ENCODE results near the gene DISP3.

Gene DISP3

DNA sequence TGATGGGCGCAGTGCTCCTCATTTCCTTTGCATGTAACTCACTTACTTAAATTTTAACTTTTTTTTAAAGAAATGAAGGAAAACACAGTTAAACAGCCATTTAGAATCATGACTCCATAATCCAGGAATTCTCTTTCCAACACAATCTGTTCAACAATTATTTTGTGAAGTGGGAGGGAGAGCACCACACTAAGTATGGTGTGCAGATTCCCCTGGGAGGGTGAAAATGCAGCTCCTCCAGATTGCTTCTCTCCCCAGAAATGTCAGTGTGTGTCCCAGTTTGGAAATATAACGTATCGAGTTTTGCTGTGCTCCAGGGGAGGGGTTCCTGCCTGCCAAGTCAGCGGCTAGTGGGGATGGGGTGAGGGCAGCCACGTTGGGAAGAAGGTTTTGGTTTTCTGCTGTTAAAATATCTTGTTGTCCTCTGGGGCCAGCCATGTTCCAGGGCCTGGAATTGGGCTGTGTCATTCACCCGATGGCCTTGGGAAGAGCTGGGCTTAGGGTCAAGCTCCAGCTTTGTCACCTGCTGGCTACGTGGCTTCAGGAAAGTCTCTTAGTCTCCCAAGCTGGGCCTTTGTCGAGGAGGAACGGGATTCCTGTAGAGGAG, 17.3 kb upstream of the DISP3 start:
- DNase-seq (ENCODE audit: low spot score) = no peak
- FAIRE-seq = no peak

DNA sequence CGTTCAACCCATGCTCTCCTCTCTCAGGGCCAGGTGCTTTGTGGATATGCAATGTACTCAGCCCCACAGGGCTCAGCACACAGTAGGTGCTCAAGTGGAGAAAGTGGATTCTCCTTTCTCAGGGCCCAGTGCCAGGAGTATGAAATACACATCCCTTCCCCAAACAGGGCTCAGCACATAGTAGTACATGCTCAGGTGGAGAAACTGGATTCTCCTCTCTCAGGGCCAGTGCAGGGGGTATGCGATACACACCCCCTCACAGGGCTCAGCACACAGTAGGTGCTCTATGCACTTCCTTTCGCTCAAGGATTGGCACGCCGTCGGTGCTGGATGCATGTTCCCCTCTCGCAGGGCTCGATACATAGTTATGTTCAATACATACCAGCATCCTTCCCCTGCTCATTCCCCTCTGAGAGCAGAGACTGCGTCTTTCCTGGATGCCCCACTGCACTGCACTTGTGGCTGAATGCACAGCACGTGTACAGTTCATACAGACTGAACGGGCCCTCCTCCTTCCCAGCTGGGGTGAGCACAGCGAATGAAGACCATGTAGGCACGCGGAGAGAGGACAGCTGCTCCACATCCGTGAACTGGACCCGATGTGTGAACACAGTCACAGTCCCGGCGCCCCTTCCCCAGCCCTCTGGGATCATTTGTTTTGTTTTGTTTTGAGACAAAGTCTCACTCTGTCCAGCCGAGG, 16.6 kb upstream of the DISP3 start:
- DNase-seq (ENCODE audit: low spot score) = no peak
- FAIRE-seq = no peak

DNA sequence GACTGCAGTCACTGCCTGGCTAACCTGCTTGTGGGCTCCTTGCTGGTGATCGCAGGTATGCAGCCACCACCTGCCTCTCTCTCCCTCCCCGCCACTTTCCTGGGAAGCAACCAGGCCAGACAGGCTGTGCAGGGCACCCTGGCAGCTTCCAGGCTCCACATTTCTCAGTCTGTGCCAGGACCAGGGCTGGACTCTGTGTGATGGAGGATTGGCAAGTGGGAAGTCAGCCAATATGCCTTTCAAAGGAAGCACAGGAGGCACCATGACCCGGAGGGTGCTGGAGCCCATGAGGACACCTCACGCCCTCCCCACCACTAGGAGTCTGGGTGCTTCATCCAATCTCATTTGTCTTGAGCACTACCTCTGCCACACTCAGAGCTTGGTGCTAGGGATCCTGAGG, 15.8 kb upstream of the DISP3 start:
- no peak for FAIRE-seq
- DNase-seq (ENCODE audit: low spot score) = no peak

DNA sequence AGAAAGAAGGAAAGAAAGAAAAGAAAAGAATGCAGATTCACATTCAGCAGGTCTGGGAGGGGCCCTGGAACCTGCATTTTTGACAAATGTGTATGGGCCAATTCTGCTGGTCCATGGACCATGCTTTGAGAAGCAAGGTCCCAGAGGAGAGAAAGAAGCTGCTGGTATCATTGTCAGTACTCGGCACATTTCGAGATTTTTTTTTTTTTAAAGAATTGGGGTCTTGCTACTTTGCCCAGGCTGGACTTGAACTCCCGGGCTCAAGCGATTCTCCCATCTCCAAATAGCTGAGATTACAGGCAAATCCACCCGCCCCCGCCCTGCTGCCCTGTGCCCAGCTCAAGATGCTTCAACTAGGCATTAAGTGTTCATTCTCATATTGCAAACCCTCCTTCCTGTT, 13.6 kb upstream of the DISP3 start:
- no peak for DNase-seq (ENCODE audit: low spot score)
- FAIRE-seq = no peak

DNA sequence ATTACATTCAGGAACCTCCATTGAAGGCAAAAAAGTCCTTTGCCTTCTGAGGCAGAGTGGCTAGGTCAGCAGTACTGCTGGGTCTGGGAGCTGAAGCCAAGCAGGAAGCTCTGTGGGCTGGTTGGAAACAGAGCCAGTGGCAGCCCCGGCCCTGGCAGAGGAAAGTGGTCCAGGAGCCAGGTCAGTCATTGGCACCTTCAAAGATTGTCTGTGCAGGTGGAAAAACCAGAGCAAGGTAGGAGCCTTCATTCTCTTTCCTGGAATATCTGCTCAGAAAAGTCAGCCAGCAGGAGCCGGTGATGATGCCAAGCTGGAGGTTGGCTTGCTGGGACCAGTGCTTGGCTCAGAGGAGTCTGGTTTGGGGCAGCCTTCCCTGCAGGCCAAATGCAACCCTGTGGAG, 12.5 kb upstream of the DISP3 start:
- DNase-seq (ENCODE audit: low spot score) (no peak), FAIRE-seq (no peak)

DNA sequence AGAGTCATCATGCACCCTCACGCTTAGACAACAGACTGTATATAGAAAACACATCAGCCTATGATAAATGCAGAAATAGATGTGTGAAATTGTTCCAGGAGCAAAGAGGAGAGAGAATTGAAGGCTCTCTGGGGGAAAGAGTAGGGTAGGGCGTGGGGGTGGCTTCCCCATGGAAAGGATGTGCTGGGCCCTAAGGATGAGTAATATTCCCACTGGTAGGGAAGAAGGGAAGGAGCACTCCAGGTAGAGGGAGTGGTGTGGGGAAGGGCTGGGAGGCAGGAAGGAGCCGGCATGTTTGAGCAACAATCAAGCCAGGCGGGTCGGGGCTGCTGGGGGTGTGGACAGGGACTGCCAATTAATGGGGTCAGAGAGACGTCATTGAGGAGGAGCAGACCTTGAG, 10.1 kb upstream of the DISP3 start:
- no peak for FAIRE-seq
- DNase-seq (ENCODE audit: low spot score) = no peak

DNA sequence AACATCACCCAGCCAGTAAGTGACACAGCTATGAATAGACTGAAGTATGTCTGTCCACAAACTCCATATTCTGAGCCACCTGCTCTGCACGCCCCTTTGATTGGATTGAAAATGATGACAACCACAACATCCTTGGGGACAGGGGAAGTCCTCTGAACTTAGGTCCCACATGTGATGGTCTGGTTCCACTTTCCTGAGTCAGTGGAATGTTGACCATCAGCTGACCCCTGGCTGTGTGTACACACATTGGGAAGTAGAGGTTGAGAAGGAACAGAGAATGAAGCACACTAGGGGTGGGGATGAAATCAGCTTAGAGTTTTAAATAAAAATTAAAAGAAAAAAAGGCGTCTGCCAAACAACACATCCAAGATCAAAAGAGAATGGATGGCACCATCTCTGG, 8.0 kb upstream of the DISP3 start:
- FAIRE-seq (no peak), DNase-seq (ENCODE audit: low spot score) (no peak)

DNA sequence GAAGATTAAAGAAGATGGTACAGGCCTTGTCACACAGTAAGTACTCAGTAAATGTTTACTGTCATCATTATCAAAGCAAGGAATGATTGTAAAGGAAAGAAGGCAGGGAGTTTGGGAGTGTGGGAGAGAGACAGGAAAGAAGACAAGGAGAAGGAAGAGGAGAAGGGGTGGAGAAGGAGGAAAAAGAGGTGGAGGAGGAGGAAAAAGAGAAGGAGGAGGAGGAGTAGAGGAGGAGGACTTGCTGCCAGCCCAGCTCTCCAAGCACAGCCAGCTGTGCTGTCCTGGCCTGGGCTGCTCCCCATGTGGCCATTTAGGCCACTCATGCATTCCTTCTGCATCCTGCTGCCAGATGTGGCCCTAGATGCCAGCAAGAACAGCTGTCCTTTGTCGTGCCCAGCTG, 7.5 kb upstream of the DISP3 start:
- DNase-seq (ENCODE audit: low spot score) (no peak), FAIRE-seq (no peak)

DNA sequence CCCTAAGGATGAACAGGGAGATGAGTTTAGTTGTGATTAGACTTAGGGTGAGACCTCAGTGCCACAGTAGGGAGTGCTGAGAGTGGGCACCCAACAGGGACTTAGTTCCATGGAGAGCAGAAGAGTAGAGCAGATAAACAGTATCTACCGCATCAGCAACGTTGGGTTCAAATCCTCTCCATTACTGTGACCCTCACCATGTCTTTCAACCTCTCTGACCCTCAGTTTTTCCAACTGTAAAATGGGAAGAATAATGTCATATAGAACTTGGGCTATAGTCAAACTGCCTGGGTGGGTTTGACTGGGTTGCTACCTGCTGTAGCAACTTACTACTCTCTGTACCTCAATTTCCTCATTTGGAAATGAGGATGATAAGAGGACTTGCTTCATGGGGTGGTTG, 6.7 kb upstream of the DISP3 start:
- no peak for DNase-seq (ENCODE audit: low spot score)
- no peak for FAIRE-seq

DNA sequence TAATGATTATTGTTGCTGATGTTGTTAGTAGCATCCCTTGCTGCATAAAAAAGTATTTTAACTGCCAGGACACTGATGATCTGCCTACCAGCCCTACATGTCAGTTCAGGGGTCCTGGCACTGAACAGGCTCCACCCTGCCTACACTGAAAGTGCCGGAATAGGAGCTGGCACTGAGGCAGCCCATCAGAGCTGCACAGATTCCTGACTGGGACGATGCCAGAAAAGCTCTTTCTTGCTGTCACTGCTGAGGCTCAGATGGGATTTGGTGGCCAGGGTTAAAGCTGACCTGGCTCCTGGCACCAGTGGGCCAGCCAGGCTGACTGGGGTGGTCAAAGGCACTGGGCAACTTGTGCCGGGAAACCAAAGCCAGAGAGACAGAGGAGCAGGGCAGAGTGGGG, 6.2 kb upstream of the DISP3 start:
- DNase-seq (ENCODE audit: low spot score) = no peak
- no peak for FAIRE-seq

DNA sequence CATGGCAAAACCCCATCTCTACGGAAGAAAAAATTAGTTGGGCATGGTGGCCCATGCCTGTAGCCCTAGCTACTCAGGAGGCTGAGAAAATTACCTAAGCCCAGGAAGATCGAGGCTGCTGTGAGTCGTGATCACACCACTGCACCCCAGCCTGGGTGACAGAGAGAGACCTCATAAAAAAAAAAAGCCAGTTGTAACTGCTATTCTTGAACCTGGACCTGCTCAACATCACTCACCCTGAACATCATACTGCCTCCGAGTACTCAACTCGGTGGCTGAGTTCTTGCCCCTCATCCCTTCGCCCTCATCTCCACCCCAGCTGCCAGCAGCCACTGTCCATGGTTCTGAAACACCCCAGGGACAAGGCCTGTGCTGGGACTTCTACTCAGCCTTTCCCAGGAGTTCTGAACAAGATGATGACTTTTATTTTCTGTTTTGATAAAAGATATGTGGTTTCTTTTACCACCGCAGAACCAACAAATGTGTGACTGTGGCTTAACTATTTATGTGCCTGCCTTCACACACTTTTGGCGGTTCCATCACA, 5.4 kb upstream of the DISP3 start:
- DNase-seq (ENCODE audit: low spot score) (peak; percentile 51), FAIRE-seq (no peak)

DNA sequence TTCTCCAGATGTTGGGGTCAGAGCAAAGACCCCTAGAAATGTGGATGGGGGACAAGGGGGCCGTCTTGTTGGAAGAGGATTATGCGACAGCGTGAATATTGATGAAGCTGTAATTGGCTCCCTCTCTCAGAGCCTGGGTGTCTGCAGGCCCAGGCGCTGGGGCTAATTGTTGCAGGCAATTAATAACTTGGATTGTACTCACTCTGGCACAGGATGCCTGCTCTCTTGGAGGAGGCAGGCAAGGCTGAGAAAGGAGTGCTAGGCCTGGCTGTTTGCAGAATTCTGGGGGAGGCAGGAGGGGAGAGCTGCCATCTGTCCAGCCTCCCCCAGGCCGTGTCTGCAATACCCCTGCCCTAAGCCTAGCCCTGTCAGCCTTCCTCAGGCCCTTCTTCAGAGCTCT, 4.1 kb upstream of the DISP3 start:
- DNase-seq (ENCODE audit: low spot score) = no peak
- FAIRE-seq = no peak

DNA sequence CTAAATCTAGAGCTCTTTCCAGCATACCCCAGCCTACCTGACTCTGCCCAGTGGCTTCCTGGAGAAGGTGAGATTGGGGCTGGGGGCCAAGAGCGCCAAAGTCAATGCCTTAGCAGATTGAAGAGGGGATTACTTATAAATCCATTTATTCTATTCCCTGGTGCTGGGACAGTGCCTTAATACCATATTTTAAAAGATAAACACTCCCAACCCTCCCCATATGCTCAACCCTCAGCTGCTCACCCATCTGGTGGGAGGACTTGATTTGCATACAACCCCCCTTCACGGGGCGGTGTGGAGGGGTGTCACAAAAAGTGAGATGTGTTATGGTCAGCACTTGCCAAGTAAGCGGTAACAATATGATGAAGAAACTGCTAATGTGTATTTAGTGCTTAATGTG, 3.2 kb upstream of the DISP3 start:
- no peak for FAIRE-seq
- DNase-seq (ENCODE audit: low spot score) = no peak

DNA sequence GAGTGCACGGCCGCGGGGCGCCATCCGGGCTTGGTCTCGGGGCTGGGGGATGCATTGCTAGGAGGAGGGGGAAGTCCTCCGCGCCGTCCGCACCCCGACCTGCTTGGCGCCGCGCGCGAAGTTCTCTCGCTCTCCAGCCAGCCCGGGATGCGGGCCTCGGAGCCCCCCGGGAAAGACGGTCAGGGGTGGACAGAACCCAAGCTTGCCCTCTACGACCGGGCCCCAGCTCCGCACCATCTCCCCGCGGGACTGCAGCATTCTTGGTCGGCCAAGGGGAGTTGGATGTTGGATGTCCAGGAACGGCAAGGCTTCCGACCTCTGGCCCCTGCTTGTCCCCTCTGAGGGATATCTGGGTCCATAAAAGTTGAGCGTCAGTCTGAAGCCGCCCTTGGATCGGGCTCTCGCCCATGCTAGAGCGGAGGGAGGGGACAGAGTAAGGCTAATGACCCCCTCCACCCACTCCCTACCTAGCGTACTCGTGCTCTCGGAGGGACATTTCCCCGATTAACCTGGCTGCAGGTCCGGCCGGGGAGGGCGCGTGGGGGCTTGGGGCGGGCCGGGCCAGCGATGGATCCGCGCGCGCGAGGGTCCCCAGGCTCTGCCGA, 522 bp downstream of the DISP3 start:
- no peak for DNase-seq (ENCODE audit: low spot score)
- FAIRE-seq = no peak

DNA sequence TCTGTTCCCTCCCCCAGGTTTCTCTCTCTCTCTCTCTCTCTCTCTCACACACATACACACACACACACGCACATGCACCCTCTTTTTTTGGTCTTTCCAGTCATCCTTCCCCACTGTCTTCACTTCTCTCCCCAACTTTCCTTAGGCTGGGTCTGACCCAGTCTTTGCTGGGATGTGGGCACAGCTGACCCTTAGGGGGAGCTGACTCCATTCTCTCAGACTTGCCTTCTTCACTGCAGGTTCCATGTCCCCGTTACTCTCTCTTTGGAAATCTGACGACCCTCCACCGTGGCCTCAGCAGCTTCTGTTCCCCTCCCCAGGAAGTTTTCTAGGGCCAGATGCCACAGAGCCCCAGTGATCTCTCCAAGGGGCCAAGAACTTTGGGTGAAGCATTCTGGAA, 2.1 kb downstream of the DISP3 start:
- FAIRE-seq (no peak), DNase-seq (ENCODE audit: low spot score) (no peak)

DNA sequence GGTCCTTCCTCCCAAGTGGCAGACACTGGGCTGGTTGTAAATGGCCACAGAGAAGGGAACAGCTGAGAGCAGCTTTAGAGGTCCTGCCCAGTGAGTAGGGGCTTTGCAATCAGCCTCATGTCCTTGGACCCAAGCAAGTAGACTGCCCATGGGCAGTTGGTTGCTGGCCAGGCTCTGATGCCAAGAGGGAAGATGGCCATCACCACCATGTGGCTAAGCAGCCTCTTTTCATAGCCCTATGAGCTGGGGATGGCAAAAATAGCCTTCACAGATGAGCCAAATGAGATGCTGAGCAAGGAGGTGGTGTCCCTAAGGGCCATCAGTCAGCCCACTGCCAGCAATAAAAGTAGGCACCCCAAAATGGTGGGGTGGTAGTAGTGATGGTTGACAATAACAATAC, 3.2 kb downstream of the DISP3 start:
- FAIRE-seq (no peak), DNase-seq (ENCODE audit: low spot score) (no peak)

DNA sequence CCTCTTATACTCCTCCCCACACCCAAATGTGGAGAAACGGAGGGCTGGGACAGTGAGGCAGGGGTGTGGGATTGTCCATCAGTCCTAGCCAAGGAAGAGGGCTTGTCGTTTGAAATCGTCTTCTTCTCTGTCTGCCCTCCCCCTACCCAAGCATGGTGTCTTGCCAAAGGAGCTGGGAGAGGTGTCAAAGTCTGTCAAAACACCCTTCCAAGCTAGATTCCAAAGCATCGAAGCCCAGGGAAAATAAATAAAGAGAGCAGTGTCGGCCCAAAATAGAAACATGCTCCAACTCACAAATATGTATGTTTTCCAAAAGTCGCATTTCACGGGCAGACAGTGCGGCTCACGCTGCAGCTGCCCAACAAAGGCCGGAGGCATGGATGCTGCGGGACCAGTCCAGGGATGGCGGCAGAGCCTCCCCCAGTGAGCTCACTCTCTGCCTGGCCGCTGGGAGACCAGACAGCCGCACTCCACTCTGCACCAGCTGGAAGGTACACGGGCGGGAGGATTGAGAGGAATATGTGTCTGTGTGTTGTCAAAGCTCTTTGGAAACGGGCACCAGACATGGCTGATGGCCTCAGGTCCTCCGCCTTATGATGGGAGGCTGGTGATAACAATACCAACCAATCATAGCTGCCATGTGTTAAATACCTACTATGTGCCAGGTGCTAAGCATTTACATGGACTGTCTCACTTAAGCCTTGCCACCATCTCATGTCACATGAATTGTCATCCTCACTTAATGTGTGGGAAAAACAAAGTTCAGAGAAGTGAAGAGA, 3.9 kb downstream of the DISP3 start:
- DNase-seq (ENCODE audit: low spot score) (no peak), FAIRE-seq (no peak)

DNA sequence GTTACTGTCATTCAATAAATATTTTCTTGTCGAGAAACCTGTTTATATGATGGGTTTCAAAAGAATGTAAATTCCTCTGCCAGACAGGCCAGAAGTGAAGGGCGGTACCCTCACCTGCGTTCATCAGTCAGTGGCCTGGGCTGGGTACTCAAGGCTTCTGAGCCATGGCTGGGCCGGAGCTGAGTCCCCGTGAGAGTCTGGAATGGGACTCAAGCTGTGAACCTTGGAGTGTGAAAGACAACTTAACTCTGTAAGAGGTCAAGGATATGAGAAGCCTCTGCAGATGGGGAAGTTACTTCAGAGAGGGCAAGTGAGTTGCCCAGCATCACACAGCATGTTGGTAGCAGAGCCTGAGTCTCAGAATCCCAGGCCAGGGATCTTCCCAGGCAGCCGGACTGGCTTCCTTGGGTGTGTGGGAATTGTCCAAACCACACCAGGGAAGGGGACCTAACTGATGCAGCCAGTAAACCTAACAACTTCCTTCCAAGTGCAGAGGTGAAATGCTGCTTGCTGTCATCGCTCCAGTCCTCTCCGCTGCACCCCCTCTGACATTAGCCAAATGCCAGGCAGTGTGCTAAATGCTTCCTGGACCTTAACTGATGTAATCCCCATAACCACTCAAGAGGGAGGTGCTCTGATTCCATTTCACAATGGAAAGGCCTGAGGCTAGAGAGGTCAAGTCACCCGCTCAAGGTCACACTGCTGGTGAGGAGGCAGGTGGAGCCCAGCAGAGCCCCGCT, 4.8 kb downstream of the DISP3 start:
- FAIRE-seq (no peak), DNase-seq (ENCODE audit: low spot score) (no peak)

DNA sequence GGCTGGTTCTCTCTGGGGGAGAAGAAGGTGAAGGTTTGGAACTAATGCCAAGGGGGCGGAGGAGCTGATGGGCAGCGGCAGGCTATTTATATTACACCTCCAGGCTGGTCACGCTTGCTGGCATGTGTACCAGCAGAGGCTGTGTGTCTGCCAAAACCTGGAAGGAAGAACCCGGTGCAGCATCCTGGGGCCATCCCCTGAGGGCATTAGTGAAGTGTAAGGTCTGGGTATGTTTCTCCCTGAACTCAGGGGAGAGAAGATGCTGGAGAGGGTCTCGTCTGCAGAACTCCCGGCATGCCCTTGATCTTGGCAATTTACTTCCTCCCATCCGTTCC, 5.3 kb downstream of the DISP3 start:
- FAIRE-seq = no peak
- DNase-seq (ENCODE audit: low spot score) = no peak

DNA sequence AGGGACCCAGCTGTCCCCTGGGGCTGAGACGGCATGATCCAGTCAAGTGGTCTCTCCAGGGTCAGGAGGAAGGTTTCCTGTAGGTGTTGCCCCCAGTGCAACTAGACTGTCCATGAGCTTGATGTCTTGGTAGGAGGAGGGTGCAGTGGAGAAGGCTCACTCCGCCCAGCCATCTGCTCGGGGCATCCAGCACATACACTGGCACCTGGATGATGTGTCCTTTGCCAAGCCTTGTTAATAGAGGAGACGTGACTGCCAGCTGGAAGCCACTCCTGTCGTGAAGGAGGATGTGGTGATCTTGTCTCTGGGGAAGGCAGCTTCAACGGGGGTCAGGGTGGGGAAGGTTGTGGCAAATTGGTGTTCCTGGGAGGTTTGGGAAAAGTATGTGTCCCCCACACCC, 6.2 kb downstream of the DISP3 start:
- DNase-seq (ENCODE audit: low spot score) (no peak), FAIRE-seq (no peak)

DNA sequence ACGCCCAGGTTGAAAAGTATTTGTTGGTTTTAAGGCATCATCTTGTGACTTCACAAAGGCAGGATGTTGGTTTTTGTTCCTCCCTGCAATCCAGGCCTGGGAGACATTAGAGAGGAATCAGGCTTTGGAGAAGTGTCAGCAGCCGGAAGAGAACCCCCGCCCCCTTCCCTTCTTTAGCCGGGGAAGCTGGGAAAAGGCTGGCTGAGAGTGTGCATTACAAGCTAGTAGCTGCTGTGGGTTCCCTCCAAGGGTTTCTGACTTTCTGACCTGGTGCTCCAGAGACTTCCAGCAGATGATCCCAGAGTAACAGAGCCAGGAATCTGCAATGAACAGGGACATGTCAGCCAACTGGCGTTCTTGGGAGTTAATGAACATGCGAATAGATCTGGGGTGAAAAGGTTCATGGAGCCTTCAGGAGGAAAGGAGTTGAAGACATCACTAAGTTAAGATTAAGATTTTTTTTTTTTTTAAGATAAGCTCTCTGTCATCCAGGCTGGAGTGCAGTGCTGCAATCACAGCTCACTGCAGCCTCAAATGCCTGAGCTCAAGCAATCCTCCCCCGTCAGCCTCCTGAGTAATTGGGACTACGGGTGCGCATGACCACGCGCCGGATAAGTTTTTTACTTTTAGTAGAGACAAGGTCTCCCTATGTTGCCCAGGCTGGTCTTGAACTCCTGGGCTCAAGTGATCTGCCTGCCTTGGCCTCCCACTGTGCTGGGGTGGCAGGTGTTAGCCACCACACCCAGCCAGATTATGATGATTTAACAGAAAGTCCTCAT, 7.5 kb downstream of the DISP3 start:
- FAIRE-seq = no peak
- DNase-seq (ENCODE audit: low spot score) = no peak
